ENCODE measurements around the gene PRELID2.

GRCh38 chr5:145859453-145859852, 24.3 kb upstream of the PRELID2 start:
- TF ChIP-seq CTCF (IDR thresholded peaks at IDR 0.05) (no peak), POLR2AphosphoS5 (IDR thresholded peaks at IDR 0.05) (no peak)

Data from upper lobe of left lung (tissue), 4 donors.